ENCODE results near the gene LIN7C.

DNA sequence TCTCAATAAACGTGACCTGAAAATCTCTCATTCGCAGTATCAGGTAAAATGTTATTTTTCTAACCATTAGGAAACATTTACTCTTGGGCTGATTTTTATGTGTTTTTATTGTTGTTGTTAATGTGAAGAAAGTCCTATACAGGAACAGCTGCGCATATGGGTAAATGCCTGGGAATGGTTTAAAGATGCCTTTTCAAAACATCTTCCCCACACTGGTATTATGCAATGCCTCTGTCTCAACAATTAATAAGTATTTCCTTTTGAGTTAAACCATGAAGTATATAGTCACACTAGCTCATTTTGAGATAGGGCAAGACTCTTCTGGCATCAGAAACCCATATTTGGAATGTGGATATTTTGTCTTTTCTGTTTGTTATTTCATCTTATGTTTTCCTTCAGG is 13.7 kb upstream of the LIN7C start:
- TF ChIP-seq EZH2phosphoT487 (IDR thresholded peaks at IDR 0.05; ENCODE audit: borderline replicate concordance) = no peak
- TF ChIP-seq, protein P1, sequence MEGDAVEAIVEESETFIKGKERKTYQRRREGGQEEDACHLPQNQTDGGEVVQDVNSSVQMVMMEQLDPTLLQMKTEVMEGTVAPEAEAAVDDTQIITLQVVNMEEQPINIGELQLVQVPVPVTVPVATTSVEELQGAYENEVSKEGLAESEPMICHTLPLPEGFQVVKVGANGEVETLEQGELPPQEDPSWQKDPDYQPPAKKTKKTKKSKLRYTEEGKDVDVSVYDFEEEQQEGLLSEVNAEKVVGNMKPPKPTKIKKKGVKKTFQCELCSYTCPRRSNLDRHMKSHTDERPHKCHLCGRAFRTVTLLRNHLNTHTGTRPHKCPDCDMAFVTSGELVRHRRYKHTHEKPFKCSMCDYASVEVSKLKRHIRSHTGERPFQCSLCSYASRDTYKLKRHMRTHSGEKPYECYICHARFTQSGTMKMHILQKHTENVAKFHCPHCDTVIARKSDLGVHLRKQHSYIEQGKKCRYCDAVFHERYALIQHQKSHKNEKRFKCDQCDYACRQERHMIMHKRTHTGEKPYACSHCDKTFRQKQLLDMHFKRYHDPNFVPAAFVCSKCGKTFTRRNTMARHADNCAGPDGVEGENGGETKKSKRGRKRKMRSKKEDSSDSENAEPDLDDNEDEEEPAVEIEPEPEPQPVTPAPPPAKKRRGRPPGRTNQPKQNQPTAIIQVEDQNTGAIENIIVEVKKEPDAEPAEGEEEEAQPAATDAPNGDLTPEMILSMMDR (conservative IDR thresholded peaks at IDR 0.05; ENCODE audit: low read length) = no peak

Measured in Loucy (cell line).